Right ventricle myocardium superior (tissue), 1 donor: Measurements from ENCODE around the gene CHTF18. TPM values are rescaled to one million over a fixed set of nuclear protein-coding genes. Genes with fewer than 3 reads are reported as not detected.

Experiments
- ATAC-seq: fragments of 200-7000 bp; cut with Tn5 transposase; one replicate; pipeline ENCODE4 v1.9.1; 2020; ENCODE audit warnings: mild to moderate bottlenecking; ENCODE audit not compliant: poor library complexity
- DNase-seq: peaks from one replicate; pipeline ENCODE4 v3.0.0-alpha.2; 2020
- intact Hi-C: fragments of 100-400 bp; cut with DNase I; formaldehyde crosslinking; loops from one replicate; pipeline ENCODE4 v1.11.2; 2022
- total RNA-seq: library from RNA; stranded (reverse); fragmentation: NEBNext Ultra II Directional; extraction: Animal tissue kit (Norgen Biotek cat#: 25700); gene quantifications from one replicate; pipeline ENCODE4 v1.2.1, GENCODE V29; 2021
- donor health status: DM: no; HTN: yes; CAD: no; lungs with severe emphysema.

The CHTF18 gene
- total RNA-seq, 1 donor from 2014 or later: 3.7 TPM

DNA sequence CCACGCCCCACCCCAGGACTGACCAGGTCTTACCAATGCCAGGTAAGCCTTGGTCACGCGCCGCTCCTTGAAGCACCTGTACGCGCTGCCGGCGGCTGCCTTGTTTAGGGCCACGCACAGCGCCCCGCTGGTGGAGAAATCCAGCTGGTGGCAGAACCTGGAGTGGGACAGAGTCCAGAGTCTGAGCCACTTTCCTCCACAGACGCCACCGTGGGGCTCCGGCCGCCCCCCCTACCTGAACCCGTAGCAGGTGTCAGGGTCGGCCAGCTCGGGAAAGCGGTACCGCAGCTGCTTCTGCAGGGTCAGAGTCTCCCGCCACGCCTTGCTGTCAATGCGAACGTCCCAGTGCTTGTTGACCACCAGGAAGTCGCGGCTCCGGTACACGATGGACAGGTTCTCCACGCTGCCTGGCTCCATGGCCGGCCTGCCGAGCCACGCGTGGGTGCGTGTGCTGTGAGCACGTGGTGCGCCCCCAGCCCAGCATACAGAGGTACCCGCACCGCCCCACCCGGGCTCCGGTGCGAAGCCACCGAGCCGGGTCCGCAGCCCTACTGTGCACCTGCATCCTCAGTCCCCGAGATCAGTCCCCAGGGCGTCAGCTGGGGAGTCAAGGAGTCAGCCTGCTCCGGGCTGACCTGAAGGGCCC, 976 bp upstream of the CHTF18 start:
- ATAC-seq: no peak
- intact Hi-C loops: no loop called here
- DNase-seq: no peak

DNA sequence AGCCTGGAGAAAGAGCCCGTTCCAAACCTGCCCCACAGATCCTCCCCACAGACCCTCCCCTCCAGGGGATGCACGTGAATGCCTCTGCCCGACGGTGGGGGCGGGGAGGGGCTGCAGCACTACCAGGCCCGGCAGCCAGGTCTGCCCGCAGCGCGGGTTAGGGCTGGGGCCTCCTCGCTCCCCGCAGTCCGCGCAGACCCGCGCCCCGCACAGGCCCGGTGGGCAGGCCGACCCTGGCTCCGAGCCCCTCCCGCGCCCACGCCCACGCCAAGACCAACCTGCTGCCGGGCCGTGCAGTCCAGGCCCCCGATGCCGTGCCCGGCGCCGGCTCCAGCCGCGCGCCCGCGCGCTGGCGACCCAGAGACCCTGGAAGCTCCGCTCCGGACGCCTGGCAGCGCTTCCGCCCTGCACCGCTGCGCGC, 432 bp upstream of the CHTF18 start, which contains the start of gene RPUSD1:
TSS of gene RPUSD1 (minus strand) at position 404 of the 421 bp plus-strand sequence. CDS start 644 bp downstream, outside the sequence.
- no peak for ATAC-seq
- DNase-seq: no peak
- intact Hi-C loops: no loop called here

DNA sequence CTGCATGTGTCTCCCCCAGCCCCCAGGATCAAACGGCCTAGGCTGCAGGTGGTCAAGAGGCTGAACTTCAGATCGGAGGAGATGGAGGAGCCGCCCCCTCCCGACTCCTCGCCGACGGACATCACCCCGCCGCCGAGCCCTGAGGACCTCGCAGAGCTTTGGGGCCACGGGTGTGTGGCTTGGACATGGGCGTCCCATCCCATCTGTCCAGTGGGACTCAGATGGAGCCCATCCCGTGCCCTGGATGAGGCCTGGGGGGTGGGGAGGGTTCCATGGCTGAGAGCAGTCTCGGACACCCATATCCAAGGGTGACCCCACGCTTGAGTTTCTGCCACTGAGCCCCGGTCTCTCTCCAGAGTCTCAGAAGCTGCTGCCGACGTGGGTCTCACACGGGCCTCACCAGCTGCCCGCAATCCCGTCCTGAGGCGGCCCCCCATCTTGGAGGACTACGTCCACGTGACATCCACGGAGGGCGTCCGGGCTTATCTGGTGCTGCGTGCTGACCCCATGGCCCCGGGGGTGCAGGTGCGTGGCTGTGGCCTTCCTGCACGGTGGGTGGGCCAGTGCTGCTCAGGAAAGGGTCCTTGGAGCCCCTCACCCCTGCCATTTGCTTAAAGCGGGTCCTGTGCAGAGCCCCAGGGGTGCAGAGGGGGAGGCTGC, 901 bp downstream of the CHTF18 start:
- DNase-seq: no peak
- ATAC-seq: no peak
- intact Hi-C loops: no loop called here

DNA sequence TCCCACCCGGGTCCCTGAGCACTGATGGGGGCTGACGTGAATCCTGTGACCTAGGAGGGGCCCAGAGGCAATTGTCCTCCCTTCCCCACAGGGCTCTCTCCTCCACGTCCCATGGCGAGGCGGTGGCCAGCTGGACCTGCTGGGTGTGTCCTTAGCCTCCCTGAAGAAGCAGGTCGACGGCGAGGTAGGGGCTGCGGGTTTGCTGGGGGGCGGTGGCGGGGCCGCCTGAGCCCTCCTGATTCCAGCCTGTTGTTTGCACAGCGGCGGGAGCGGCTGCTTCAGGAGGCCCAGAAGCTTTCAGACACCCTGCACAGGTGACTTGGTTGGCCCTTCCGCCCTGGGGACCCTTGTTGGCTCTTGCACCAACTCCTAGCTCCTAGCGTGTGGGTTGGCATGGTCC, 1.7 kb downstream of the CHTF18 start:
- intact Hi-C loops: no loop called here
- DNase-seq (no peak), ATAC-seq (no peak)

DNA sequence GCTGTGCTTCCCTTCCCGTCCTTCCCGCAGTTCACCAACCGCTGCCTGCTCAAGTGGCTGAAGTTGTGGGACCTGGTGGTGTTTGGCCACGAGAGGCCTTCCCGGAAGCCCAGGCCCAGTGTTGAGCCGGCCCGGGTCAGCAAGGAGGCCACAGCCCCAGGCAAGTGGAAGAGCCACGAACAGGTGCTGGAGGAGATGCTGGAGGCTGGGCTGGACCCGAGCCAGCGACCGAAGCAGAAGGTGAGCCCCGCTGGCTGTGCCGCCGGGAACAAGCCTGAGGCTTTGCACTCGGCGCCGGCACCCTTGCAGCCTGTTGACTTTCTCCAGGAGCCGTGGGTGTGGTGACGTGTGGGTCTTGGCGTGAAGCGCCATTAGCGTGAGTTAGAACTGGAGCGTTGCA, 2.7 kb downstream of the CHTF18 start:
- intact Hi-C loops: no loop called here
- DNase-seq: no peak
- ATAC-seq: no peak

DNA sequence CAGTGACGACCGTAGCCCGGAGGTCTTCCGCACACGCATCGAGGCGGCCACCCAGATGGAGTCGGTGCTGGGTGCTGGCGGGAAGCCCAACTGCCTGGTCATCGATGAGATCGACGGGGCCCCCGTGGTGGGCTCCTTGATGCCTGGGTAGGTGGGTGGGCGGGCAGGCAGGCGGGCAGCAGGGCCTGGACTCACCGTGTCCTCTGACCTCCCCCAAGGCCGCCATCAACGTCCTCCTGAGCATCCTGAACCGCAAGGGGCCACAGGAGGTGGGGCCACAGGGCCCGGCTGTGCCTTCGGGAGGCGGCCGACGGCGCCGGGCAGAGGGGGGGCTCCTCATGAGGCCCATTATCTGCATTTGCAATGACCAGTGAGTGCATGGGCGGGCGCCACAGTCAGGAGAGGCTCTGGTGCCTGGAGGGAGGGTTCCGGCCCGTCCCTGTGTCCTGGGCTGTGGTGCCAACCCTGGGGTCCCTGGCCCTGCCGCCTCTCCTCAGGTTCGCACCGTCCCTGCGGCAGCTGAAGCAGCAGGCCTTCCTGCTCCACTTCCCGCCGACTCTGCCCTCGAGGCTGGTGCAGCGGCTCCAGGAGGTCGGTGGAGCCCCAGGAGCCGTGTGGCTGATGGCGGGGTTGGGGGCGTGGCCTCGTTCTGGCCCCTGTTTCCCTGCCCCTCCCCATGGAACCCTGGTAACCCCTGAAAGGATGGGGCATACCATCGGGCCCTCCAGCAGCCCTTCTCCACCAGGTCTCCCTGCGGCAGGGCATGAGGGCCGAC, 4.0 kb downstream of the CHTF18 start:
- intact Hi-C loops: no loop called here
- DNase-seq (no peak), ATAC-seq (no peak)

DNA sequence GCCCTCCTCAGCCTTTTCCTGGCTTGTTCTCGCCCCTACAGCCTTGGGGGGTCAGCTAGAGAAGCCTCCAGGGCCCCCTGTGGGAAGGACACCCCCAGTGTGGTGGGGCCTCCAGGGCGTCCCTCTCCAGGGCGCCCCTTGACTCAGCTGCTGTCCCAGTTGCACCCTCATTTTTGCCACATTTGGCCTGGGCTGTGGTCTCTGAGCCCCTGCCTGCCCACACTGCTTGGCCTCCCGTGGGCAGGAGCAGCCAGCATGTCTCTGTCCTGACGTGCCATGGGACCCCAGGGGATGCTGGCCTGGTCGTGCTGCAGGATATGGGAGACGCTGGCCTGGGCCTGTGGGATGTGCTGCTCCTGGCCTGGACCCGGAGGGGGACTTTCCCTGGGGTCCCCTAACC, 5.0 kb downstream of the CHTF18 start:
- no peak for ATAC-seq
- intact Hi-C loops: no loop called here

DNA sequence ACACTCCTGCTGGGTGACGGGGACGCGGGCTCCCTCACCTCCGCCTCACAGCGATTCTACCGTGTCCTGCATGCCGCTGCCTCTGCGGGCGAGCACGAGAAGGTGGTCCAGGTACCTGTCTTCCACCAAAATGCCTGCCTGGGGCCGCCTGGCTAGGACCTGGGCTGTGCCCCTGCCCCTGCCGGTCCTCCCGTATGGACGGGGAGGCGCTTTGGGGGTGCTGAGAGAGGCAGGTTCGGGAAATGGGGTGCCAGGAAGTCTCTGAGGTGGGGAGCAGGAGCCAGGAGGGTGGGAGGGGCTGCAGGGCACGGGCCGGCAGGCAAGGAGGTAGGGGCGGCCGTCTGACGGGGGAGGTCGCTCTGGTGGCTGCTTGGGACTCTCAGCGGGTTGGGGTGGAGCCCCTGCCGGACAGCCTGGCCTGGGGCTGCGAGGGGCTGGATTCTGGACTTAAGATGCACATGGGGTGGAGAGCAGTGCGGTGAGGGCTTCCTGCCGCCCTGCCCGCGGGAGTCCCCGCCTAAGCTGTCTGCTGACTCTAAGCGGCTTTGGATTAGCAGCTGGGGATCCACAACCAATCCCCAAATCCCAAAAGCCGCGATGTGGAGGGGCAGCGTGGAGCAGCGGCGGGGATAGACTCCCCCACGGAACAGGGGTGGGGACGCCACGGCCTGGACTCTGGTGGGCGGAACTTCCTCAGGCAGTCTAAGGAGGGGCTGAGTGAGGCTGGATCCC, 5.8 kb downstream of the CHTF18 start:
- DNase-seq (no peak), ATAC-seq (no peak)
- intact Hi-C loops: no loop called here

More for the DNA sequence above, 5.0 kb downstream of the CHTF18 start:
- DNase-seq: no peak

DNA sequence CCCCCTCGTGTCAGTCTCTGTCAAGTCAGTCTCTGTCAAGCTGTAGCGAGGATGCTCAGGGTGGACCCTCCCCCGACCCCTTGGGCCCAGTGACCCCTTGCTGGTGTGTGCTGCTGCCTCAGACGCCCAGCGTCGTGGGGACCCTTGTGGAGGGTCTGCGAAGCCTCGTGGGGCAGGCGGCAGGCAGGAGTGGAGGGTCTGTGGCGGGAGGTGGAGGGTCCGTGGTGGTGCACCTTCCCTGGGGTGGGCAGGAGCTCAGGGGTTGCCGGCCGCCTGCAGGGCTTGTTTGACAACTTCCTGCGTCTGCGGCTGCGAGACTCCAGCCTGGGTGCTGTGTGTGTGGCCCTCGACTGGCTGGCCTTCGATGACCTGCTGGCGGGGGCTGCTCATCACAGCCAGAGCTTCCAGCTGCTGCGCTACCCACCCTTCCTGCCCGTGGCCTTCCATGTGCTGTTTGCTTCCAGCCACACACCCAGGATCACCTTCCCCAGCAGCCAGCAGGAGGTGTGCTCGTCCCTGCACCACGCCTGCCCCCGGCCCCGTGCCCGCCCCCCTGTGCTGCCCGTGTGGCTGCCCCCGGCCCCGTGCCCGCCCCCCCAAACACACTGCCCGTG, 6.5 kb downstream of the CHTF18 start:
- no peak for DNase-seq
- no peak for ATAC-seq
- intact Hi-C loops: no loop called here

DNA sequence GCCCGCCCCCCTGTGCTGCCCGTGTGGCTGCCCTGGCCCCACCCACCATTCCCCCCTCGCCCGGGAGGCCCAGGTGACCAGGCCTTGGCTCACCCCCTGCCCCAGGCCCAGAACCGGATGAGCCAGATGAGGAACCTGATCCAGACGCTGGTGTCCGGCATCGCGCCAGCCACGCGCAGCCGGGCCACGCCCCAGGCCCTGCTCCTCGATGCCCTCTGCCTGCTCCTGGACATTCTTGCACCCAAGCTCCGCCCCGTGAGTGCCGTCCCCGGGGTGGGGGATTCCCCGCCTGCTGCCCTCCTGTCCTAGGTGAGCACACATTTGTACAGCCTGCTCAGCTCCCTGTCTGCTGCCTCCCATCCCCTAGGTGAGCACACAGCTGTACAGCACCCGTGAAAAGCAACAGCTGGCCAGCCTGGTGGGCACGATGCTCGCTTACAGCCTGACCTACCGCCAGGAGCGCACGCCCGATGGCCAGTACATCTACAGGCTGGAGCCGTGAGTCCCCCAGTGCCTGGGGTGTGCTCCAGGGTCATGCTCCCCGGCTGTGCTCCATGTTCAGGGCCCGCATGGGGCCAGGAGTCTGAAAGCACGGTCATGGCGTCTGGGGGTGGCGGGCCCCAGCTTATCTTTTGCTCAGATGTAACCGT, 7.3 kb downstream of the CHTF18 start:
- ATAC-seq (no peak), DNase-seq (no peak)

DNA sequence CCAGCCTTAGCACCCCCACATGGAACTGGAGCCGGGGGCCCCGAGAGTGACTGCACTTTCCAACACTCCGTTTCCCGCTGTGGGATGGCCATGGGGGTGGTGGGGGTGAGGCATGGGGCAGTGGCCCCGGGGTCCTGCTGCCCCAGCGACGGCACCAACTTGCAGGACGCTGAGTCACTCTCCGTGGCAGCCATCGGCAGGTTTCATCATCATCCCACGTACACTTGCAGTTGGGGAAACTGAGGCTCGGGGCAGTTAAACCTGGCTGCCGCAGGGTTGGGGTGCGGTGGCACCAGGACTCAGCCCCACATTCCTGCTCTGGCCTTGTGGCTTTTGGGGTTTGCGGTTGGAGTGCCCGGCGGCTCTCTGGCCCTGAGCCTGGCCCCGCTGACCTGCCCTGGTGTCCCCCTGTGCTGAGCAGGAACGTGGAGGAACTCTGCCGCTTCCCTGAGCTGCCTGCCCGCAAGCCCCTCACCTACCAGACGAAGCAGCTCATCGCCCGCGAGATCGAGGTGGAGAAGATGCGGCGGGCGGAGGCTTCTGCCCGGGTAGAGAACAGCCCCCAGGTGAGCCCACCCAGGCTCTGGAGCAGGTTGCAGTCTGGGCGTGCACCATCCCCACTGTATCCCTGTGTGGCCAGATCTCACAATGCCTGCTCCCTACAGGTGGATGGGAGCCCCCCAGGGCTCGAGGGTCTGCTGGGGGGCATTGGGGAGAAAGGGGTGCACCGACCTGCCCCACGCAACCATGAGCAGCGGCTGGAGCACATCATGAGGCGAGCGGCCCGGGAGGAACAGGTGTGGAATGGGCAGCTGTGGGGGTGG, 8.1 kb downstream of the CHTF18 start:
- DNase-seq: no peak
- ATAC-seq: no peak
- intact Hi-C loops: no loop called here

More for the DNA sequence above, 7.3 kb downstream of the CHTF18 start:
- intact Hi-C loops: no loop called here

DNA sequence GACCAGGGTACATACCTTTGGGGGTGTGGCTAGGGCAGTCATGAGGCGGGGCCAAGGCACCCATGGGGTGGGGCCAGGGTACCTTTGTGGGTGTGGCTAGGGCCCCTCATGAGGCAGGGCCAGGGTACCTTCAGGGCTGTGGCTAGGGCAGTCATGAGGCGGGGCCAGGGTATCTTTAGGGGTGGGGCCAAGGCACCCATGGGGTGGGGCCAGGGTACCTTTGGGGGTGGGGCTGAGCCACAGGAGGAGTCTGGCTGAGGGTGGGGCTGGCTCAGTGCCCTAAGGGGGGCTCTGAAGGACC, 8.7 kb downstream of the CHTF18 start:
- ATAC-seq (no peak), DNase-seq (no peak)
- intact Hi-C loops: no loop called here

DNA sequence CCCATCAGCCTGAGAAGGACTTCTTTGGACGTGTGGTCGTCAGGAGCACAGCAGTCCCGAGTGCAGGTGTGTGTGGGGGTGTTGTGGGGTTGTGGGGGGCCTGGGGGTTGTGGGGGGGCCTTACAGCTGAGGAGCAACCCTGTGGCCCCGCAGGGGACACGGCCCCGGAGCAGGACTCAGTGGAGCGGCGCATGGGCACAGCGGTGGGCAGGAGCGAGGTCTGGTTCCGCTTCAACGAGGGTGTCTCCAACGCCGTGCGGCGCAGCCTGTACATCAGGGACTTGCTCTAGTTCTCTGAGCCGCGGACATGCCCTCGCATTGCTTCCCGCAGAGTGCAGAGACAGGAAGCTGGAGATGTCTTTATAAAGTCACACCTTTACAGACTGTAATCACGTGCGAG, 9.3 kb downstream of the CHTF18 start:
- no peak for ATAC-seq
- intact Hi-C loops: no loop called here
- no peak for DNase-seq

DNA sequence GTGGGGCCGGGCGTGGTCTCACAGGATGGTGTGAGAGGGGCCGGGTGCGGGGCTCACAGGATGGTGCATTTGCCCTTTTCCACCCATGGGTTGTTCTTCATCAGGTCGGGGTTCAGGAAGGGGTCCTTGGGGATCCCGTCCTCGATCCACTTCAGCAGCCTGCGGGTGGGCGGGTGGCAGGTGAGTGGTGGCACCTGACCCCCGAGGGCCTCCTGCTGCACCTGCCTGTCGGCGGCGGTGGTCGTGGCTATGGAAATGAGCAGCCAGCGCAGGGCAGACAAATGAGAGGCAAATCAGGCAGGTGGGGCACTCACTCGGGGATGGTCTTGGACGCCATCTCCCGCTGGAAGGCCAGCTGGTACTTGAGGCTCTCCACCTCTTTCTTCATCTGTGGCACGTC, 10.2 kb downstream of the CHTF18 start:
- ATAC-seq (no peak), DNase-seq (no peak)
- intact Hi-C loops: no loop called here

DNA sequence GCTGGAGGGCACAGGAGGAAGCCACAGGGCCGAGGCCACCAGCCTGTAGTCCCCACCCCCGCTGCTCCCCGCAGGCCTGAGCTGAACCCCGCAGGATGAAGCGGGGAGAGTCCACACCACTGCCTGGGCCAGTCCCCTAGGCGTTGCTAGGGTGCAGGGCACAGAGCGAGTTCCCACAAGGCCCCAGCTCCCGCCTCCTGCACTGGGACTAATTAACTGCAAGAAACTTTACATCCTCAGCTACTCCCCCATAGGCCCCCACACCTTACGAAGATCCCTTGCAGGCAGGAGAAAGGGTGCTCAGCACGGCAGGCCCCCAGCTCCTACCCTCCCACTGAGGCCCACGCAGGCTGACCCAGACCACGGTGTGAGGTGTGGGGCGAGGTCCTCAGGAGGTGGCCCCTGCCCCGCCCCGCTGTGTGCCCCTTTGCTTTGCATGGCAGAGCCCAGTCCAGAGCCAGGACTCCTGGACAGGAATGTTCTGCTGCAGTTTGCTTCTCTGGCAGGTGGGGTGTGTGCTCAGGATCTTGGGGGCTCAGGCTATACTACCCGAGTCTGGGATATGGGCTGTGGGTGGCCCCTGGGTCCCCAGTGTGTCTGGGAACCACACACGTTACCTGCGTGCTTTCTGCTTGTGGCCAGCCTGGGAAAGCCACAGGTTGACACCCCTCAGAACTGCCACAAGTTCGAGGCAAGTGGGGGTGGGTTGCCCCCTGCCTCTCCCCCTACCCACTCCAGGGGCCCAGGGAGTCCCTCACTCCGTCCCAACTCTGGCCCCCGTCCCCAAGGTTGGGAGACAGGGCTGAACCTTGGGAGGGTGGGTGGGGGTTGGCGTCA, 10.9 kb downstream of the CHTF18 start:
- ATAC-seq (no peak), DNase-seq (no peak)
- intact Hi-C loops: no loop called here

DNA sequence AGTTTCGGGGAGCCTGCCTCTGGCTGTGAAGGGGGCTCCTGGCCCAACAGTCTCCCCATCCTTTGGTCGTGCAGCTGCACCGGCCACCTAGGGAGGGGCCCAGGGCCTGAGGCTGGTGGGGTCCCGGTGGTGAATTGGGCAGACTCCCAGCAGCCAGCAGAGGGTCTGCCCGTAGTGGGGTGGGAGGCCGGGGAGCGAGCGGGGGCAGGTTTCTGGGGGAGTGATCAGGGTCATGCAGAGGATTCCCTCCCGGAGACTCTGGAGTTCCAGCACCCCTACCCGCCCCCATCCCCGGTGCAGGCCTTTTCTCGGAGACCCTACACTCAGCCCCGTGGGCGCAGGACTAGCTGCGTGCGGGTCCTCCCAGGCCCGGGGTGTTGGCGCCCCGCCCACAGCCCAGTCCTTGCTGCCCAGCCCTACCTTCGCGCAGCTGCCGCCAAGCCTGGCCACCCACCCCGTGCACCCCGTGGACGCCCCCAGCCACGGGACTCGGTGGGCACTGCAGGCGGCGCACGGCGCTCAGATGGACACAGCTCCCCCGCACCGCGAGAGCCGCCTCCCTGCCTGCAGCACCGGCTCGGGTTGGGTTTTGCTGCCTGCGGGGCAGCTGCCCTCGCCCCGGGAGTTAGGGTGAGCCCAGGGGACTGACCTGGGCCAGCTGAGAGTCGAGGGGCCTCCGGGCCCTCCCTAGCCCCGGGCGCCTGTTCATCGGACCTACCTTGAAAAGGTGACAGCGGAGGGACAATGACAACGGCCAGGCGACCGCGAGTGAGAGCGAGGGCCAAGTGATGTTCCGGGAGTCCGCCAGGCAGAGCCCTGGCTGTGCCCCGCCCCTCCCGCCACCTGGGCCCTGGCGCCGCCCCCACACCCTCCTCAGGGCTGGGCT, 11.8 kb downstream of the CHTF18 start, which contains the start of gene GNG13:
TSS of gene GNG13 (minus strand) at position 787 of the 886 bp plus-strand sequence. CDS start 1,657 bp downstream, outside the sequence.
- no peak for ATAC-seq
- DNase-seq: no peak
- intact Hi-C loops: no loop called here
